AG09309 (cell line): ENCODE data around the gene KIF24.

Source experiments
- DNase-seq: peaks from one replicate; pipeline ENCODE4 v3.0.0-alpha.2; 2010; ENCODE audit warnings: low read depth
- H3K4me3 ChIP-seq: 2 replicates; pipeline ENCODE4 v1.5.1; 2011; ENCODE audit warnings: mild to moderate bottlenecking, low read depth, low read length, moderate library complexity; ENCODE audit not compliant: control insufficient read depth
- CTCF ChIP-seq: IDR thresholded peaks from 2 replicates; pipeline ENCODE4 v1.5.1; 2011; ENCODE audit warnings: mild to moderate bottlenecking, low read depth, low read length, inconsistent platforms; ENCODE audit not compliant: insufficient read depth, control insufficient read depth; ENCODE audit errors: missing control alignments

Gene KIF24

GRCh38 chr9:34291423-34291822, 37.6 kb downstream of the KIF24 start:
- TF ChIP-seq CTCF = no peak
- H3K4me3 ChIP-seq = no peak overlapping the region
- DNase-seq = no peak

DNA sequence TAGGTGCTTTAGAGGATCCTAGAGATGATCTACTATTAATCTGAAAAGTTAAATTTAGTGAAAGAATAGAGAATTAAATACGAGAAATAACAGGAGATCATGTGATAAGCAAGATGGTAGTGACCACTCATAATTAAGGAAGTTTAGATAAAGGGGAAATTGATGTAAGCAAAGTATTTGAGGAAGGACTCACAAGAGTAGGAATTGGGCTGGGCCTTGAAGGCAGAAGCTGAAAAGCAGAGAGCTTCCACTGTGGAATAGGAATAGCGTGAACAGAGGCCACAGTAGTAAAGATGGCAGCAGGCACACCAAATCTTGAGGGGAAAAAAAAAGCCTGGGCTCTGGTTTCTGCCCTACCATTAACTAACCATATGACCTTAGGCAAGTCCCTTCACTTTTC, 38.0 kb downstream of the KIF24 start:
- no peak overlapping the region for H3K4me3 ChIP-seq
- DNase-seq = no peak
- no peak for TF ChIP-seq CTCF

- DNase-seq = no peak
- TF ChIP-seq CTCF = no peak
- H3K4me3 ChIP-seq = no peak overlapping the region
Observed at GRCh38 chr9:34289159-34289558, 39.9 kb downstream of the KIF24 start.

- TF ChIP-seq CTCF = no peak
- DNase-seq = no peak
Observed at GRCh38 chr9:34282096-34282495, 47.0 kb downstream of the KIF24 start.

DNA sequence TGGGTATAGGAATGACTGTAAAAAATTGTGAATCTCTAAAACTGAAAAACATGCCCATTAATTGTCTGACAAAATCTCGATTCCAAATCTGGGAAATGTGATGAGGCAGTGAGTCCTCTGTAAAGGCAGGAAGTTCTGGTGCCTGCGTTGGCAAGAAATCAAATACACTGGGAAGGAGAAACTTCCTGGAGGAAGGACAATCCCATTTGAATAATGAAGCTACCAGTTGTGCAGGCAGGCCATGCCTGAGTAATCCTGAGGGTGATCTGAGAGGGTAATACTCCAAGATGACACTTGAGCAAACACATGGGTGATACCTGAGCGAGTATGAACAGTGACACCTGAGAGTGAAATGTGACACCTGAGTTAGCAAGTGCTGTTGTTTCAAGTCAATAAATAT, 49.7 kb downstream of the KIF24 start:
- no peak for DNase-seq
- no peak overlapping the region for H3K4me3 ChIP-seq
- no peak for TF ChIP-seq CTCF

More at GRCh38 chr9:34282096-34282495, 47.0 kb downstream of the KIF24 start:
- no peak overlapping the region for H3K4me3 ChIP-seq
